ENCODE data around the gene CPA5.

The CPA5 gene

GRCh38 chr7:130332259-130333053 is 12.2 kb upstream of the CPA5 start:
- DNase-seq (ENCODE audit: low read depth), result no peak

GRCh38 chr7:130333832-130334231 is 10.8 kb upstream of the CPA5 start:
- DNase-seq (ENCODE audit: low read depth), result no peak

- no peak for DNase-seq (ENCODE audit: low read depth)
These were observed 10.3 kb upstream of the CPA5 start for GRCh38 chr7:130334274-130334673.

GRCh38 chr7:130337410-130337971 is 7.1 kb upstream of the CPA5 start:
- DNase-seq (ENCODE audit: low read depth), result no peak

GRCh38 chr7:130338233-130338632 is 6.4 kb upstream of the CPA5 start:
- no peak for DNase-seq (ENCODE audit: low read depth)

GRCh38 chr7:130341882-130342281 is 2.7 kb upstream of the CPA5 start:
- DNase-seq (ENCODE audit: low read depth), result no peak

- DNase-seq (ENCODE audit: low read depth), result no peak
These were observed 1.8 kb upstream of the CPA5 start for GRCh38 chr7:130342701-130343380.

GRCh38 chr7:130345136-130345535 is 520 bp downstream of the CPA5 start:
- DNase-seq (ENCODE audit: low read depth), result no peak

GRCh38 chr7:130345725-130346124 is 1.1 kb downstream of the CPA5 start:
- DNase-seq (ENCODE audit: low read depth), result no peak

GRCh38 chr7:130346177-130346905 is 1.7 kb downstream of the CPA5 start:
- no peak for DNase-seq (ENCODE audit: low read depth)

- no peak for DNase-seq (ENCODE audit: low read depth)
These were observed 2.3 kb downstream of the CPA5 start for GRCh38 chr7:130346941-130347340.

- no peak for DNase-seq (ENCODE audit: low read depth)
These were observed 5.5 kb downstream of the CPA5 start for GRCh38 chr7:130349911-130350782.

GRCh38 chr7:130350945-130351790 is 6.6 kb downstream of the CPA5 start:
- DNase-seq (ENCODE audit: low read depth), result no peak

- no peak for DNase-seq (ENCODE audit: low read depth)
These were observed 7.1 kb downstream of the CPA5 start for GRCh38 chr7:130351791-130352090.

GRCh38 chr7:130352194-130353074 is 7.8 kb downstream of the CPA5 start:
- no peak for DNase-seq (ENCODE audit: low read depth)

GRCh38 chr7:130353196-130353595 is 8.6 kb downstream of the CPA5 start:
- no peak for DNase-seq (ENCODE audit: low read depth)

GRCh38 chr7:130356121-130356875 is 11.7 kb downstream of the CPA5 start:
- no peak for DNase-seq (ENCODE audit: low read depth)

- DNase-seq (ENCODE audit: low read depth), result no peak
These were observed 12.4 kb downstream of the CPA5 start for GRCh38 chr7:130356876-130357611.

All from activated T-cell treated with anti-CD3 and anti-CD28 coated beads for 1 hour (primary cell).